NCI-H2107 (cell line): ENCODE measurements around the gene RNU5D-1.
A peak's percentile ranks its signal among the peaks of the same experiment; 100 is the strongest.
"Not testable (repeated sequence)": the region's sequence is repeated elsewhere in the genome, so short reads cannot be mapped to it uniquely, and the experiment has no call there.

Experiments used
- DNase-seq: peaks from one replicate; lab custom pipeline; 2025; lab: John Stamatoyannopoulos, UW

Gene RNU5D-1

GRCh38 chr1:44730741-44731512 lies at the start of gene RNU5D-1:
TSS of gene RNU5D-1 (minus strand) at chr1:44731170.
- peak; percentile 94 for DNase-seq

- DNase-seq, result no peak
These were observed 49.7 kb upstream of the RNU5D-1 start for GRCh38 chr1:44780583-44781121.

GRCh38 chr1:44778705-44779576 lies 48.0 kb upstream of the RNU5D-1 start:
- no peak for DNase-seq

GRCh38 chr1:44777969-44778635 lies 47.1 kb upstream of the RNU5D-1 start:
- DNase-seq, result no peak

- DNase-seq, result no peak
These were observed 46.6 kb upstream of the RNU5D-1 start for GRCh38 chr1:44777547-44777946.

GRCh38 chr1:44776730-44777068 lies 45.7 kb upstream of the RNU5D-1 start:
- no peak for DNase-seq

- DNase-seq, result no peak
These were observed 45.2 kb upstream of the RNU5D-1 start for GRCh38 chr1:44775930-44776729.

GRCh38 chr1:44775078-44775929 lies 44.3 kb upstream of the RNU5D-1 start, which contains the start of gene RPS8:
TSS of gene RPS8 (plus strand) at chr1:44775540. CDS start at chr1:44775597, 57 bp downstream.
- peak; percentile 96 for DNase-seq

- DNase-seq, result not testable (repeated sequence)
These were observed 35.5 kb upstream of the RNU5D-1 start for GRCh38 chr1:44766421-44766820.

- DNase-seq, result no peak
These were observed 29.9 kb upstream of the RNU5D-1 start for GRCh38 chr1:44760876-44761275.

- DNase-seq, result no peak
These were observed 28.1 kb upstream of the RNU5D-1 start for GRCh38 chr1:44759077-44759476.

GRCh38 chr1:44757420-44757819 lies 26.4 kb upstream of the RNU5D-1 start:
- DNase-seq, result no peak

- no peak for DNase-seq
These were observed 16.9 kb upstream of the RNU5D-1 start for GRCh38 chr1:44747878-44748277.

- DNase-seq, result no peak
These were observed 12.2 kb upstream of the RNU5D-1 start for GRCh38 chr1:44743211-44743610.

GRCh38 chr1:44740179-44740617 lies 9.2 kb upstream of the RNU5D-1 start:
- DNase-seq, result no peak

GRCh38 chr1:44739307-44740178 lies 8.6 kb upstream of the RNU5D-1 start, which contains the start of gene KIF2C:
TSS of gene KIF2C (plus strand) at chr1:44739837. CDS start at chr1:44739933, 96 bp downstream.
- peak; percentile 98 for DNase-seq

GRCh38 chr1:44738953-44739306 lies 8.0 kb upstream of the RNU5D-1 start:
- DNase-seq, result not testable (repeated sequence)

- no peak for DNase-seq
These were observed 5.0 kb upstream of the RNU5D-1 start for GRCh38 chr1:44735992-44736391.

GRCh38 chr1:44733784-44734183 lies 2.8 kb upstream of the RNU5D-1 start:
- no peak for DNase-seq
